ENCODE data around the gene ARHGAP44.

DNA sequence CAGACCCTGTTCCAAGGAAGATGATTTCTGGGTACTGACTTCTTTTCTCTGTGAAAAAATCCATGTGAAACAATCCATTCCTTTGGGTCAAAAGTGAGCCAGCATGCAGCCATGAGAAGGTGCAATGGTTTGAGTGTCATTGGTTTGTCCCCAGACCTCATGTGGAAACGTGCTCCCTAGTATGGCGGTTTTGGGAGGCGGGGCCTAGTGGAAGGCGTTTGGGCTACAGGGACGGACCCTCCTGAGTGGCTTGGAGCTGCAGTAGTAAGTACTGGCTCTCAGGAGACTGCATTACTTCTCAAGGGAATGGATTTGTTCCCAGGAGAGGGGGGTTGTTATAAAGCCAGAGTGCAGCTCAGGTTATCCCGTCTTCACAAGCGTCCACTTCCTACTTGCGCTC lies 209.2 kb downstream of the ARHGAP44 start:
- no peak for TF ChIP-seq CTCF (IDR thresholded peaks at IDR 0.05; ENCODE audit: low read depth, low read length)
- no peak for TF ChIP-seq EZH2phosphoT487 (IDR thresholded peaks at IDR 0.05; ENCODE audit: low read depth)
